HG02938 (cell line): ENCODE results near the gene ZFYVE21.

Source experiments
- ATAC-seq: cut with Tn5 transposase; IDR thresholded peaks from one replicate; pipeline ENCODE4 v1.9.1; 2021; ENCODE audit warnings: mild to moderate bottlenecking, moderate library complexity; ENCODE audit not compliant: unreplicated experiment

ZFYVE21 gene

DNA sequence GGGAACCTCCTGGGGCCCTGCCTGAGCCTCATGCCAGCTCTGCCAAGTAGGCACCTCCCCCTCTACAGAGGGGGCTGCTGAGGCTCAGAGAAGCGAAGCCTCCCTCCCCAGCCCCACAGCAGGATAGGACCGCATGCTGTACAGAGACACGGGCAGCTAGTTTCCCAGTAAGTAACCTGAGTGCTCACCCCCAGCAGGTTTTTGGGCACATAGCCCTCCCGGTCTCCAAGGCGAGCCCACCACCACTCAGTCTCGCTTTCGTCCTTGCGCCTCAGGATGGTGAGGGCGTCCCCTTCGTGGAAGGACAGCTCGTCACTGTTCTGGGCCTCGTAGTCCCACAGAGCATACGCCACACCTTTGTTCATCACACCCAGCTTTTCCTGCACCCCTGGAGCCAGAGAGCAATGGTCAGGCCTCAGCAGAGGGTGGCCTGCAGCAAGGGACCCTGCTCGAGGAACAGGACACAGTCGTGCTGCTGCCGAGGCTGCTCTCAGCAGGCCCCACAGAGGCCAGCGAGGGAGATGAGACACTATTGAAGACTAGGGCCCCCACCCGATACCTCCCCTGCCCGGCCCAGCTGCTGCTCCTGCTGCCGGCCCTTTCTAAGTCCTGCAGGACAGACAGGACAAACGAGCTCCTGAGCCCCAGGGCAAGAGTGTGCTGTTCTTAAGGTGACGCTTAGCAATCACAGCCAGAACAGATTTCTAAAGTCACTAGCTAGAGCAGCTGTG lies 20.4 kb downstream of the ZFYVE21 start:
- ATAC-seq, result no peak

DNA sequence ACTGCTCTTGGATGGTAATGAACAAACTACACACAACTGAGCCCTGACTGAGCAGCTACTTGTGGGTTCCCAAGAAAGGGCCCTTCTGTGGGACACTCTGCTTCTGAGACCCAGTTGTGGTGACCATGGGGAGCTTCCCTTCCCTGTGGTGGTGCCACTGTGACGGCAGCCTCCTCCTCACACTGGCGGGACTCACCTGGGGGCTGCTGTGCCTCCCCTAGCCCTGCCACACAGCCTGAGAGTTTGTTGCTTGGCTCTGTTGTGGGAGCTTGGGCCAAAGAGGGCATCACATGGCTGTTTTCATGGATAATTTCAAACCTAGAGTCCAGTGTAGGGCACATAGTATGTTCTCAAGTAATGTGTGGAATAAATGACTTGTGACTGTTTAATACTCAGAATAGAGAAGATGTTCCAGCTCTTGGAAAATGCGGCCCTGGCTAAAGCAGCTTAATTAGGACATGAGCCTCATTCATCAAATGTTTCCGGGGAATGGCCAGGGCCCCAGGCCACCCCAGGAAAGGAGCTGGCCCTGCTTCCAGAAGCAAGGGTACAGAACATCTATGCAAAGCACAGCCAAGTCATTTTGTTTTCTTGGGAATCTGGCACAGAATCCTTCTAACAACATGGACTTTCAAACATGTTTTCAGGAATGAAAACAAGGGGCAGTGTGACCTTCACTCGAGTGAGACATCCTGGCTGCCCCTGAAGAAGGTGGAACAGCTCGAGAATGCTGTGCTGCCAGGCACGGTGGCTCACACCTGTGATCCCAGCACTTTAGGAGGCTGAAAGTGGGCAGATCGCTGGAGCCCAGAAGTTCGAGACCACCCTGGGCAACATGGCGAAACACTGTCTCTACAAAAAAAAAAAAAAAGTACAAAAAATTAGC lies 21.2 kb downstream of the ZFYVE21 start:
- ATAC-seq, result no peak

DNA sequence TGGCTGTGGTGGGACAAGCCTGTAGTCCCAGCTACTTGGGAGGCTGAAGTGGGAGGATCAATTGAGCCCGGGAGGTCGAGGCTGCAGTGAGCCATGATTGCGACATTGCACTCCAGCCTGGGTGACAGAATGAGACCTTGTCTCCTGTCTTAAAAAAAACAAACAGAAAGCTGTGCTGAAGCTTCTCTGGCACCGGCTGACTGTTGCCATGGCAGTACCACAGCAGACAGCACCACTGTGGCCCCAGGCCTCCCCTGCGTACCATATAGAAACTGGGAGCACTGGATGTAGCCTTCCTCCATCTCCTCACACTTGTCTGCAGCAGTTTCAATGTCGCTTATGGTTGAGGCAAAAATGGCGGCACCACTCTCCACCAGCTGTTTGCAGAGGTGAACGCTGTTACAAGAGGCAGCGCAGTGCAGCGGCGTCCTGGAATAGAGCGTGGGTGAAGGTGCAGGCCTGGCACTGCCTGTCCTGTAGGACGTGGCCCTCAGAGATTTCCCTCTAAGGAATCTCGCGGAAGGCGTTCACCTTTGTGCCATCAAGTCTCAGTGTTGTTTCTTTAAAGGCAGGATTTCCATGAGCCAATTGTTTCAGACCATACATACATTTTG lies 21.9 kb downstream of the ZFYVE21 start:
- ATAC-seq, result no peak

DNA sequence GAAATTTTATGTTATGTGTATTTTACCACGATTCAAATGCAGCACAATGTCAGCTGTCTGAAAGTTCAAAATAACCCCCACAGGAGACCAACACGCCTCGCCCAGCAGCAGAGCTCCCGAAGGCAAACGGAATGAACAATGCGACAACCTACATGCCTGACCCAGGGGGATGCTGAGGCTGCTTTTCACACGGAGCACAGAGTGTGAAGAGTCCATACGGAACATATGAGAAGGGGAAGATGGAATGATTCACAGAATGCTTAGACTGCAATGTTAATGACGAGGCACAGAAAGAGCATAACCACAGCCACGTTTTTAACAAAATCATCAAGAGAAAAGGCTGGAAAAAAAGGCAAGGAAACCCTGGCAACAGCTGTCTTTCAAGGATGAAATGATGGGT lies 22.6 kb downstream of the ZFYVE21 start:
- ATAC-seq, result no peak

DNA sequence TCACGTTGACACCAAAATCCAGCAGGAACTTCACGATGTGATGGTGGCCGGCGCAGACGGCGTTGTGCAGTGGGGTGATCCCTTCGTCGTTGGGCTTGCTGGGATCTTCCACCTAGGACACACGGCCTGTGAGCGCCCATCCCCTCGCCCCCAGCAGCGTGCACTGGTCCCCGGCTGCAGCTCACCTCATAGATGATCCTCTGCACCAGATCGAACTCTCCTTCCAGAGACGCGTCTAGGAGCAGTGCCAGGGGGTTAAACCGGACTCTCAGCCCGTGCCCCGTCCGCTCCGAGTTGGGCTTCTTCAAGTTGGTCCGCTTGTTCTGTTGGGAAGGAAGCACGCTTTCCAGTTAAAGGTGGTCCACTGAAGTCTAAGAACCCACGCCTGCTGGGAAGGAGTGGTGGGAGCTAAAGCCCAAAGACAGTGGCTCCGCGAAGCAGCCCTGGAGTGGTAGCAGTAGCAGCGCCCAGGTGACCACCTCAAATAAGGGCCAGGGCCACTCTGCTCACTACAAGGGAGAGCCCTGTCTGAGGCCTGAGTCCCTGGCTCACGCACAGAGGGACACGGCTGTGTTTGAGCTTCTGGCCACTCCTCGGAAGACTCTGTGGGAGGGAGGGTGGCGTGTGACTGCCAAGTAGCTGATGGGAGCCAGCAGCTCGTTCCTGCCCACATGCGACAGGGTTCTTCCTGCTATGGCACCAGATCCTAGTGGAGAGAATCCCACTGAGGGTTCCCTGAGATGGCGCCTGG lies 23.3 kb downstream of the ZFYVE21 start:
- no peak for ATAC-seq

DNA sequence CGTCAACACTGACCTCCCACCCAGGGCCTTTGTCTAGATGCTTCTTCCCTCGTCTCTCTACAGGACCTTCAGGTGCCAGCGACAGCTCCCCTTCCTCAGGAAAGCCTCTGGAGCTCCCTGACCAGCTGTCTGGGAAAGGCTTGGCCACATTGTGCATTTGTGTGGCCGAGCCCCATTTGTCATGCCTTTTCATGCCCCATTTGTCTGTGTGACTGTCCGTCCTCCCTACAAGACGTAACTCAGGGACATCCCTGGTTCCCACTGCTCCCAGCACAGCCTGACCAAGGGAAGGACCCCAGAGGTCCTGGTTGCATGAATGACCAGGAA lies 23.8 kb downstream of the ZFYVE21 start:
- no peak for ATAC-seq

DNA sequence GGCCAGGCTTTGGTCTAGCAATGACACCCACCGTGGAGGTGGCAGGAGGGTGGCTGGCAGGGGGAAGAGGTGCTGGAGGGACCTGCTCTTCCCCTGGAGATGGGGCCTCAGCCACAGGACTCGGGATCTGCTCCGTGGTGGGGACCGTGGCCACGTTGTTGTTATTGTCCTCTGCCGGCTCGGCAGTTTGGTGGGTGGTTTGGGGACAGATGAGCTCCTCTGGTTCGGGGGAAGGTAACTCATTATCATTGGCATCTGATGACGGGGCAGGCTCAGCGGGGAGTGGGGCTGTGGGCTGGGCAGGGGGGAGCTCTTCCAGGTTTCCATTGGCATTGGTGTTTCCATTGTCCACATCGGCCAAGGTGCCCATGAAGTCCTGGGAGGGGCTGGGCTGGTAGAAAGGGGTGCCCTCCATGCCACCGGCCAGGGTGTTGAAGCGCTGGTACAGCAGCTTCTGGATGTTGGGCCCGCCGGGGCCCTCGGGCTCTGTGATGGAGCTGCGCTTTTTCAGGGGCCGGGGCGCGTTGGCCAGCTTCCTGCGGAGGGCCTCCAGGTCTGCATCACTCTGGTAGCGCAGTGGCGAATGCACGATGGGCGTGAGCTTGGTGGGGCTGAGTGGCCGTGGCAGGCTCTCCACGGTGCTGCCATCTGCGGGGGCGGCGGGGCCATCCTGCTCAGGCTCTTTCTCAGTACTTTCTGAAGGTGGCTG lies 24.3 kb downstream of the ZFYVE21 start:
- ATAC-seq, result no peak

DNA sequence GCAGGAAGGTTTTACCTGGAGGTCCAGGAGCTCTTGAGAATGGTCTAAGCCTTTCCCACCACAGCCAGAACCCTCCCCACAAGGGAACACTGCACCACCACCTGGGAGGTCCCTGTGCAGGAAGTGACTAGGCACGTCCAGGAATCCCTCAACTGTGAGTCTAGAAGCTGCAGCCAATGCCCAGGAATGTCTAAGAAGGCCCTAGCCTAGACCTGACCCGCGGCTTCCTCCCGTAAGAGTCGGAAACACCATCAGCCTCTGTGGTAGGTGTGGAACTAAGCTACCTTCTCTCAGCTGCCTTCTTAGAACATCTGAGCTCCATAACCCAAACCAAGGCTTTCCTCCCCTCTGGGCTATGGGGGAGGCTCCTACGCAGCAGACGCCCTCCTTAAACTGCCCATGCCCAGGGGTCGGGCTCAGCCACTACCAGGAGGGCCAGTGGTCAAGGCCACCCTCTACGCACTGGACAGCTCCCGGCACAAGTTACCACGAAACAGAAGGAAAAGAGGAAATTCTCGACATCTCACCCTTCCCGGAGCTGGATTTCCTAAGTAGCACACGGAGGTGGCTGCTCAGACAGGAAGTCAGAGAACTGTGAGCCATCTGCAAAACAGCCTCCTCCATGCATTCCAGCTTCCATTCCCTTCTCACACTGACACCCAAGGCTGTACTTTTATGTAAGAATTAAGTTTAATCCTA lies 25.5 kb downstream of the ZFYVE21 start:
- ATAC-seq, result no peak

DNA sequence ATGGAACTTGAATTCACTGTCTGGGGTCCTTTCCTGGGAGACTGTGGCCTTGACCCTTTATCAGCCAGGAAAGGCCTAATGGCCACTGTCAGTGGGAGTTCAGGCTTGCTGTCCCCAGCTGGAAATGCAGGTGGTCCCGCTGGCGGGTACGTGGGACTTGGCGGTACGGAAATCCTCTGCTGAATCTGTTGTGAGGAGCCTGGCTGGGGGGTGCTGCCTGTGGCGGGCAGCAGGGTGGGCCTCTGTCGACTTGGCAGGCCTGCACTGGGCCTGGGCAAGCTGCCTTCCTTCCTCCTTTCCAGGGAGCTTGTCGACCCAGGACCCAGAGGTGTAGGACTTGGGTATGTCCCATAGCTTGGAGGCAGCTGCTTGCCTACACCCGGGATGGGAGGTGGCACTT lies 26.3 kb downstream of the ZFYVE21 start:
- ATAC-seq, result no peak

DNA sequence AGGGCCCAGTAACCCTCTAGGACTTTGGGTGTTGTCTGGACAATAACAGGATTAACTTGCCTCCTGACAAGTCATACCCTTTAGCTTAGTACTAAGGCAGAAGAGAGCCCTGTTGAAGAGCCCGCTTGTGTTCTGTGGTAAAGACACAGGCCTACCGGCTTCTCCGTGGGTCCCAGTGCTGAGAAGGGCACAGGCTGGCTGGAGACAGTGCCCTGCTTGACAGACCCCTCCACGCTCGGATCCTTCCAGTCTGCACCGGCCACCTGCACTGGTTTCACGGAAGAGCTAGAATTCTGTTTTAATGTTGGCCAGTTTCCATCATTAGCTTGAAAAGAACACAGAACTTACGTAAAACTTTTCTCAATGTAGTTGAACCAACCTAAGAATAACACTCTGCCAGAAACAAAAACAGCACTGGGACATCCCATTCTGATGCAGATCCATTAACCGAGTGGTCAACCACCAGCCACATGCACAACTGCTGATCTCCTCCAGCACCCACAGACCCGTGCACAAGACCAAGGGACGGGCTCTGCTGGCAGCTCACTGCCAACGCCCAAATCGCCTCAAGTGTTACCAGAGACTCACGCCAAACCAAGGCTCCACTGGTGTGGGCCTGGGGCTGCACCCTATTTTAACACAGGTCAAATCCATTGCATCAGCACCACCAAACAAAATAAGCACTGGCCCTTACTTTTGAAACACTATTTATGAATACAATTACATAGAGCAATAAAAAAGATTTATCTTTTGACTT lies 27.1 kb downstream of the ZFYVE21 start:
- no peak for ATAC-seq

DNA sequence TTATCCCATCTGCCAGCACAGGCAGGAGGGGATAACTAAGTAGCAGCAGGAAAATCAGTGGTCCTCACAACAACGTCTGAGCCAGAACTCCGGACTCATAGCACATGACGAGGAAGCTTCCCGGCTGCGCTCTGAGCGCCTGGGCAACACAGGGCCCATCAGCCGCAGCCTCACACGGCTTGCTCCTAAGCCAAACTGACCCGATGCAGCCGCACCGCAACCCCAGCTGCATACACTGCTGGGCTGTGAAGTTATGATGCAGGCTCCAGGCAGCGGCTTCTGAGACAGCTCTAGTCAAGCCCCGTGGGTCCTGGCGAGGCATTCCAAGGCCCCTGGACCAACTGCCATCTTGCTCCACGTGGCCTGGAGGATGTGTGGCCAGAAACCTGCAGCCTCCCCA lies 28.1 kb downstream of the ZFYVE21 start:
- no peak for ATAC-seq

DNA sequence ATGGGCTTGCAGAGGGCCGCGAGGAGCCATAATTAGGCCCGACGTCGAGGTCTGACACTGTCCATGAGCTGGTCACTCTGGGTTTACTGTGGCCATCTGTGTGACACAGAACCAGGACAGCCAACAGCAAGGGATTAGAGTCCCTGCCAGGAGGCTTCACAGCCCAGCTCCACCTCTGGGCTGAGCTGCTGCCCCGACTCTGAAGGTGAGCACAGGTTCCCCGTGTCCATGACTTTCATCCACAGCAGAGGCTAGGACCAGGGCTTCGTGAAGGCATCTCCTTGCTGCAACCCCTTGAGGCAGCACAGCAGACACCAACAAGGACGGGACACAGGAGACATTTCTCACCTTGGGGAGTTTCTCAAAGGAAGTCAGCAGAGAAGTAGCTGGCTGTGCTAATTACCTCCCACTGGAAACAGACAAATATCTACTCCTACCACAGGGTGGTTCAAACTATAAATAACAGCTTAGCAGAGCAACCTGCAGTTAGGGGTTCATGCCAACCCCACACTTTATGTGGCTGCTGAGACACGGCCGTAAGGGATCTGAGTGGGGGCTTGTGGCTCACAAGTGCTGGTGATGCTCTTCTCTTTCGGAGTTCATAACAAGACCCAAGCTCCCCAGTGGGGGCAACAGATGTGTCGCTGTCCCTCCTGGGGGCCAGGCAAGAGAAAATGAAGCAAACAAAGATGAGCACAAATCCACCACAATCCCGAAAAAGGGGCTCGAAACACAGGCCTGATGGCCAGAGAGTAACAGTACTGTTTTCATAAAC lies 29.2 kb downstream of the ZFYVE21 start:
- no peak for ATAC-seq

DNA sequence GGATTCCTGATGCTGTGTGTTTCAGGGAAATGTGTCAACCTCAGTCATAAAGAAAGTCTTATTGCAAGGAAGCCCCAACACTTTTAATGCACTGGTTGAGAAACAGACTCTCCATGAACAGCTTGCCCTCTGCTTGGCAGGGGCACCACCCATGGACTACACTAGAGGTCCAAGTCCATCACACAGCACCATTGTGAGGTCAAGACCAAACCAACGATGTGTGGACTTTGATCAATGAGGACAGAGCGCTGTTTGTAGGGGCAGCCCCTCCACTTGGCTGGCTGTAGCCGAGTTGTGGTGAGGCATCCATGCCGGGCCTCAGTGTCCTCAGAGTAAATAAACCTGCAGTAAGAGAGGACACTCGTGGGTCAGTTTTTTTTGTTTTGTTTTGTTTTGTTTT lies 29.8 kb downstream of the ZFYVE21 start:
- ATAC-seq, result no peak

DNA sequence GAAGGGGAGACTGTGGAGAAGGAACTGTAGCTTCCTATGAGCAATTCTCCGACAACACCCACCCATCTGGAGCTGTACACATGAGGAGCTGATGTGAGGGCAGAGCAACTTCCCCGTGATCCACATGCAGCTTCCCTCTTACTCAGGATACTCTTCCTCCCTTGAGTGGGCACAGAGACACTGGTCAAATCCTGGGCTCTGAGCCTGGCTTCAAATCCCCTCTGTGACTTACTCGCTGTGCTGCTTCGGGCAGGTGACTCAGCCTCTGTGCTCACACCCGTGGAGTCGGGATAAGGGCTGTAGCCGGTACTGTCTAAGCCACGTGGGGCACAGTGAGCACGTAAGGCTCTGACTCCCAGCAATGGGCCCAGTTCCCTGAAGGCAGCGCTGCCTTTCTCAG lies 31.1 kb downstream of the ZFYVE21 start:
- ATAC-seq, result no peak

DNA sequence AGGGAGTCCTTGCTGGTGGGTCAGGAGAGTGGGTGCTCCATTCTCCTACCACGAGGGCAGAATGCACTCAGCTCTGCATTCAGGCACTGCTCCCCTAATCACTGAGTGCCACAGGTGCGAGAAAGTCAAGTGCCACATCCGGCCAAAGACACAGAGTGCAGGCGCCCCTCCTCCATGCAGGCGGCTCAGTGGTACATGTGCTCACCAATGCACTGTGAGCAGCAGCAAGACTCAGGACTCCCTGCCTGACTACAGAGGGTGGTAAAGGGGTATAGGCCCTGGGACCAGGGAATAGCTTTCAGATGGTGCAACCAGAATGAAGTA lies 32.9 kb downstream of the ZFYVE21 start:
- no peak for ATAC-seq

DNA sequence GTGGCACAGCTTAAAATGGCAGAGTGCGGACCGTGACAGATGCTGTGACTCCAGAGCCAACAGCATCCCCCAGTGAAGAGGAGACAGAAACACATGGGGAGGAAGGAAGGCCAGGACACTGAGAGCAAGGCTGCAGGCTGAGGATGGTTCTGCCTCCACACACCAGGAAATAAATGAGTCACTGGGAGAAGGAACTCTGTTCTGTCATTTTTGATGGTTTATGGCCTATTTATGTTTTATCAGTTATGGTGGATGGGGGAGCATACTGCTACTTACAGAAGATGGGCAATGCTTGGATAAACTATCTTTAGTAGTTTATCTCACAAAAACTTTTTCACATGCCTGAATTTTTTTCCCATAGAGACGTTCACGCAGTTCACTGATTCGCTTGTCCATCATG lies 33.8 kb downstream of the ZFYVE21 start:
- no peak for ATAC-seq

DNA sequence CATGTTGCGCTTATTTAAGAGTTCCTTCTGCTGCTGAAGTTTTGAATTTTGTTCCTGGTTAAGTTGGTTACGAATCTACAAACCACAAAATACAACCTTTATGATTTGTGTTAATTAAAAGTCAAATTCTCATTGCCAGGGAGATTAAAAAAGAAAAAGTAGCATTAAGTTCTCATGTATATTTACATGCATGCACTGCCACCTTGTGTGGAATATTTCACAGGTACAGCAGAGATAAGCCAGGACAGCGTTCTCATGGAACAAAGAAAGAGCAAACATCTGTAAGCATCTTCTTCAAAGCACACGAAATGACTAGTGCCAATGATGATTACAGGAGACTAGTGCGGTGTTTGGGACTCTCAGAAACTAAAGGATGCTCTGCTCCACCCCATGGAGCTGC lies 34.2 kb downstream of the ZFYVE21 start:
- no peak for ATAC-seq

DNA sequence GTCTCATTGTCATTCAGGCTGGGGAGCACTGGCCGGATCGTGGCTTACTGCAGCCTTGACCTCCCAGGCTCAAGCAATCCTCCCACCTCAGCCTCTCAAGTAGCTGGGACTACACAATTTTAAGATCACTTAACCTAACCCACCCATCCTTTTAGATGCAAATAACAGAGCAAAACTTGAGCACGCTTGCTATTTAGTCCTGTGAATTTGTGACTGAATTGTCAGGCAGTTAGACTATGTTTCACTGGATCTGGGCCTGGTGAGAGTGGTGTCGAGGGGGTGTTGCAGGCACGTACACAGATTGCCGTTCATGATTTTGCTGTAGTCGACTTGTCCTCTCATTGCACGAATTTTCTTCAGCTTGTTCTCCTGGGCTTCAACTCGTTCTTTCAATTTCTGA lies 38.2 kb downstream of the ZFYVE21 start:
- ATAC-seq, result no peak

DNA sequence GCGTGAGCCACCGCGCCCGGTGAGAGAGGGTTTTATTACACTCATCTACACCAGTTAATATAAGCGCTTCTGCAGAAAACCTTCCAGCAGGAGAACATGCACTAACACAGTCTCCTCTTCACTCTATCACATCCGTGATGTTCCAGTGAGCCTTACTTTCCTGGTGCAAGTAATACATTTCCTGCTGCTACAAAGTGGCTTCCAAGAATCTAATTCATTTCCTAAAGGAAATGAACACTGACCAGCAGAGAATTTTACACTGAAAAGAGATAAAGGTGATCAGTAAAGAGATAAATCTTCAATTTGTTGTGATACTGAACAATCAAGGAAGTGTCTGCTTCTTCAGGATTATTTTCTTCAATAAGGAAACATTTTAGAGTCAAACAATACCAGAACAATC lies 39.5 kb downstream of the ZFYVE21 start:
- ATAC-seq, result no peak
